ENCODE data around the gene SH3RF1.

GRCh38 chr4:169159624-169160171, 111.1 kb downstream of the SH3RF1 start:
- no peak for TF ChIP-seq CTCF (IDR thresholded peaks at IDR 0.05)
- no peak for TF ChIP-seq POLR2A (IDR thresholded peaks at IDR 0.05)
